Activated CD4-positive, CD25-positive, alpha-beta regulatory T cell treated with anti-CD3 and anti-CD28 coated beads, Interleukin-2, amount 50 U/mL, for 16 hours (primary cell): ENCODE results near the gene PSMD9.
"Not testable (repeated sequence)": the region's sequence is repeated elsewhere in the genome, so short reads cannot be mapped to it uniquely, and the experiment has no call there.

Source experiments
- DNase-seq: peaks from one replicate; pipeline ENCODE4 v3.0.0-alpha.2; 2020; ENCODE audit warnings: low read depth, low spot score

PSMD9 gene, protein sequence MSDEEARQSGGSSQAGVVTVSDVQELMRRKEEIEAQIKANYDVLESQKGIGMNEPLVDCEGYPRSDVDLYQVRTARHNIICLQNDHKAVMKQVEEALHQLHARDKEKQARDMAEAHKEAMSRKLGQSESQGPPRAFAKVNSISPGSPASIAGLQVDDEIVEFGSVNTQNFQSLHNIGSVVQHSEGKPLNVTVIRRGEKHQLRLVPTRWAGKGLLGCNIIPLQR

DNA sequence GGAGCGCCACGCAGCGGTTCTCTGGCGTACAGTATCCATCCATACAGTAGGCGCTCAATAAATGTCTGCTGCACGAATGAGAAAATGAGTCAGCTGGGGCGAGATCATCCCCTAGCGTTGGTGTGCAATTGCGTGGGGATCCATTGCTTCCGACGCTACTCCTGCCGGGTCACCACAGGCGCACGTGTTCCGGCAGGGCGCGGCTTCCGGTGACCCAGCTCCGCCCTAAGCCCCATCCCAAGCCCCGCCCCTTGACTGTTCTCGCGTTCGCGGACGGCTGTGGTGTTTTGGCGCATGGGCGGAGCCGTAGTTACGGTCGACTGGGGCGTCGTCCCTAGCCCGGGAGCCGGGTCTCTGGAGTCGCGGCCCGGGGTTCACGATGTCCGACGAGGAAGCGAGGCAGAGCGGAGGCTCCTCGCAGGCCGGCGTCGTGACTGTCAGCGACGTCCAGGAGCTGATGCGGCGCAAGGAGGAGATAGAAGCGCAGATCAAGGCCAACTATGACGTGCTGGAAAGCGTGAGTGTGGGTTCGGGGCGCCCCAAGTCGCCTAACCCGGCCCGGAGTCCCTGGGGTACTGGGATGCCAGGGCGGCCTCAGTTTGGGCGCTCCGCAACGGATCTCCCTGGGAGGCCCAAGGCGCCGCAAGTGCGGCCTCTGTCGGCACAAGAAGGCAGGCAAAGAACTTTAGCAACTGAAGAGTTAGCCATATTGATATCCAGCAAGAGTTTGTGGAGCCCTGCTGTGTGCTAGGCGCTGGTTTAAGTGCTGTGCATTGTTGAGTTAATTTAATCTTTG is at the start of gene PSMD9:
PSMD9 (plus strand) TSS at position 313 of the 796 bp plus-strand sequence; CDS start at position 380, 67 bp downstream.
- DNase-seq, result peak; percentile 96

DNA sequence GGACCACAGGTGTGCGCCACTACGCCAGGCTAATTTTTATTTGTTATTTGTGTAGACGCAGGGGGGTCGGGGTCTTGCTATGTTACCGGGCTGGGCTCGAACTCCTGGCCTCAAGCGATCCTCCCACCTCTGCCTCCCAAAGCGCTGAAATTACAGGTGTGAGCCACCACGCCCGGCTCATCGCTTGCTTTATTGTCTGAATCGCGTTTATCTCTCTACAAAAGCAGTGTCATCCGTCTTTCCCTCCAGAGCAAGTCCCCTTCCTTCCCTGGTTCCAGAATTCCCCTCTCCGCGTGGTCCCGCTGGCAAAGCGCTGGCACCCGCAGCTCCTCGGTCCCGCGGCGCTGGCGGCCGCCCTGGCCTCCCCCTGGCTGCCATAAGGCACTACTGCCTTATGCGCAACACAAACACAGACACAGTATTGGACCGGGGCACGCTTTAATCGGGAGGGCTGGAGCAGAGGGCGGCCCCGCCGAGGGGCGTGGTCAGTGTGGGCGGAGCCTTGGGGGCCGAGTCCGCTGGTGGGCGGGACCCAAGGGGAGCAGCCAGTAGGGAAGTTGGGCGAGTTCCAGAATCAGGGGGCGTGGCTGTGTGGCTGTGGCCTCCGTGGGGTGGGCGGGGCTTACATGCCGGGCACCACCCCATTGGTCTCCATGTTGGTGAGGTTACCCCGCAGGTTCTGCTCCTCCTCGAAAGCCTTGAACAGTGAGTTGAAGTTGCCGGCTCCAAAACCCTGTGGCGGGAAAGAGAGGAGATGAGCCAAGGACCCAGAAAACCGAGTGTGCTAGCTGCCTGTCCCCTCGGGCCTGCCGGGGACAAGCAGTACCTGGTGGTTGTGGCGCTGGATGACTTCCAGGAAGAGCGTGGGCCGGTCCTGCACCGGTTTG is 49.2 kb upstream of the PSMD9 start:
- peak; percentile 96 for DNase-seq

DNA sequence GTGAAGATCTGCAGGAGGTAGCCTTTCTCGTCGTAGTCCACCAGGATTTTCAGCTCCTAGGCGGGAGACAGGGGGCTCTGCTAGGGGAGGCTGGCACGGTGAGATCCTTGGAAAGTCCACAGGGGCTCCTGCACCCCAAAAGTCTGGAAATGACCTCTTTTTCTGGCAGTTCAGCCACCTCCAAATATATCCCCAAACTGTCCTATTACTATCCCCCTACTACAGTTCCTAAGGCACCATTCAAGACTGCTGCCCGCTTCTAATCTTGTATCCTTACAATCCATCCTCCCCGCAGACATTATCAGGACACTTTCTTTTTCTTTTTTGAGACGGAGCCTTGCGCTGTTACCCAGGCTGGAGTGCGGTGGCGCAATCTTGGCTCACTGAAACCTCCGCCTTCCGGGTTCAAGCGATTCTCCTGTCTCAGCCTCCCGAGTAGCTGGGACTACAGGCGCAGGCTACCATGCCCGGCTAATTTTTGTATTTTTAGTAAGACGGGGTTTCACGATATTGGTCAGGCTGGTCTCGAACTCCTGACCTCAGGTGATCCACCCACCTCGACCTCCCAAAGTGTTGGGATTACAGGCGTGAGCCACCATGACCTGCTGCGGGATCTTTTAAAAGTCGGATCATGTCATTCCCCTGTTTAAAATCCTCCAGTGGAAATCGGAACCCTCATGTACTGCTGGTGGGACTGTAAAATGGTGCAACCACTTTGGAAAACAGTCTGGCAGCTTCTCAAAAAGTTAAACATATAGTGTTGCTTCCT is 48.4 kb upstream of the PSMD9 start:
- DNase-seq, result no peak

DNA sequence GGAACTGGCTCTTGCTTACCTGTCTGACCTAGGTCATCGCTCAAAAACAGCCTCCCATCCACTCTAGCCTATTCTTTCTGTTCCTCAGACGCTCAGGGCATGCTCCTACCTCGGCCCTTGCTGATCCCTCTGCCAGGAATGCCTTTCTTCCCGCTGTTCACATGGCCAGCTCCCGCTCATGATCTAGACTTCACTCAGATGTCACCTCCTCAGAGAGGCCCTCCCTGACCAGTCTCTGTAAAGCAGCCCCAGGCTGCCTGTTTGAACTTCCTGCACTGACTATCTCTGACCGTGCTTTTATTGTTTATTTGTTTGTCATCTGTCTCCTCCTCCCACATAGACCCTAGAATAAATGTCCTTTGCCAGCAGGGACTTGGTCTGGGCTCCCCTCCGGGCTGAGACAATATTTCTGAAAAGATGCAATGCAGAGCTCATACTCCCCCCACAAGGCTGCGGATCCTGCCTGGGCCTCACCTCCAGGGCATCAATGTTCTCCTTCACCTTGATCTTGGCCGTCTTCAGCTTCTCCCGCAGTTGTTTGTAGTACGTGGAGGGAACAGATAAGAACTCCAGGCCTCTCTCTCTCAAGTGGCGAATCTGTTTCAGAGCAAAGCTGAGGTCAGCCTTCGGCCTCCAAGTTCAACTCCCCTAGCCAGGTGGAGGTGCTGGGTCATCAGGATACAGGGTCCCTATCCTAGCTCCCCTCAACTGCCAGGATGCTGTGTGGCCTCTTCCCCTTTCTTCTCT is 45.2 kb upstream of the PSMD9 start:
- DNase-seq, result no peak

- no peak for DNase-seq
Observed at GRCh38 chr12:121845701-121846100, 42.9 kb upstream of the PSMD9 start.

DNA sequence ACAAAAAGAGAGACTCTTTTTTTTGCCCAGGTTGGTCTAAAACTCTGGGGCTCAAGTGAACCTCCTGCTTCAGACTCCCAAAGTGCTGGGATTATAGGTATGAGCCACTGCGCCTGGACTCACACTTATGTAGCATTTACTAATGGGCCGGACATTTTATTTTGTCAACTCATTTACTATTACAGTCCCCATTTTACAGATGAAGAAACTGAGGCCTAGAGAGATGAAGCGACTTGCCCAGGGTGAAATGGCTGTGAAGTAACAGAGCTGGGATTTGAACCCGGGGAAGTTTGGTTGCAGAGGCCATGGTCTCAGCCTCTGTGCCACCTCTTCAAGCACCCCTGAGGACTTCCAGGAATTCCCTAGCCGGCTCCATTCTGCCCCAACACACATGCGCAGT is 39.4 kb upstream of the PSMD9 start:
- no peak for DNase-seq

DNA sequence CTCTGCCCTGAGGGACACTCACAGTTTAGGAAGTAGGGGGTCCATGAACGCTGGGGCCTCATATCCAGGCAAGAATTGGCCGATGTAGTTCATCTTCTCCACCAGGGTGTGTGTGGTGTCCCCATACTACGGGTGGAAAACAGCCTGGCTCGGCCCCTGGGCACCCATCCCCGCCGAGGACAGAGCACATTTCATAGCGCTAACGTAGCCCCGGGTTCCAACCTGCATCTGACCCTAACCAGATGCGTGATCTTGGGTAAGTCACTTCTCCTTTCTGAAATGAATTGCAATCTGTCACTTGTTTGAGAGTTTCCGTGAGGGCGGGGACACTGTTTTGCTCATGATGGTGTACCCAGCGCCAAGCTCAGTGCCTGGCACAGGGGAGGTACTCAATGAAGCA is 38.9 kb upstream of the PSMD9 start:
- DNase-seq, result no peak

- DNase-seq, result not testable (repeated sequence)
Observed at GRCh38 chr12:121852392-121852791, 36.2 kb upstream of the PSMD9 start.

GRCh38 chr12:121857322-121858246 is 31.0 kb upstream of the PSMD9 start:
- DNase-seq, result no peak

DNA sequence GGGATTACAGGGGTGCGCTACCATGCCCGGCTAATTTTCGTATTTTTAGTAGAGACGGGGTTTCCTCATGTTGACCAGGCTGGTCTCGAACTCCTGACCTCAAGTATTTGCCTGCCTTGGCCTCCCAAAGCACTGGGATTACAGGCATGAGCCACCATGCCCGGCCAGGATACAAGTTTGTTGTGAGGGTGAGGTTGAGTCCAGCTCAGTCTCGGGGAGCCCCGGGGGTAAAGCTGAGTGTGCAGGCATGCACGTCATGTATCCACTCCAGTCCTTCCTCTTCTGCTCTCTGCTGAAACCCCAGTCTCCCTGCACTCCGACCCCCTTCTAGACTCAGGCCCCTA is 30.3 kb upstream of the PSMD9 start:
- DNase-seq, result no peak

GRCh38 chr12:121858662-121859572 is 29.7 kb upstream of the PSMD9 start, which contains the start of gene HPD:
Gene HPD (minus strand): TSS chr12:121858859. CDS start chr12:121858823, 36 bp downstream.
- DNase-seq, result no peak

DNA sequence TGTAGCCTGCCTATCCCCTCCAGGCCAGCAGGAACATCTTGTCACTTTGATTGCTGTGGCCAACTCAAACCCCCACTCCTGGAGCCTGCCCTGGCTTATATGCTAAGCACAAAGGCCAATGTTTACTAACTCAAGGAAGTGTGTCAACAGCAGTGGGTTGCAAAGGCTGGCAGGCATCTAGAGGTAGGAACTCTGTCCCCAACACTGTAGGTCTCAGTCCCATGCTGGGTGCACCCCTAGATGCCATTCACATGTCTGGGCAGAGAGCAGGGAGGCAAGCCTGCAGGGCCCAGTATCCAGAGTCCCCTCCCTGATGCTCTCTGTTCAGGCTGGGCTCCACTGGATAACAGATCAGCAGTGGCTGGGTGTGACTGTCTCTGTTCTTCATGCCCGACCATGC is 28.3 kb upstream of the PSMD9 start:
- no peak for DNase-seq

DNA sequence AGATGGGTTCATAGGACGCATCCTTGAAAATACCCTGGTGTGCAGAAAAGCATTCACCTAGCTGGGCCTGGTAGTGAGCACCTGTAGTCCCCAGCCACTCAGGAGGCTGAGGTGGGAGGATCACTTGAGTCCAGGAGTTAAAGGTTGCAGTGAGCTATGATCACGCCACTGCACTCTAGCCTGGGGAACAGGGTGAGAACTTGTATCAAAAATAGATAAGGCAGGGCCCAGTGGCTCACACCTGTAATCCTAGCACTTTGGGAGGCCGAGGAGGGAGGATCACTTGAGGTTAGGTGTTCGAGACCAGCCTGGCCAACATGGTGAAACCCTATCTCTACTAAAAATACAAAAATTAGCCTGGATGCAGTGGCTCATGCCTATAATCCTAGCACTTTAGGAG is 27.9 kb upstream of the PSMD9 start:
- DNase-seq, result not testable (repeated sequence)

DNA sequence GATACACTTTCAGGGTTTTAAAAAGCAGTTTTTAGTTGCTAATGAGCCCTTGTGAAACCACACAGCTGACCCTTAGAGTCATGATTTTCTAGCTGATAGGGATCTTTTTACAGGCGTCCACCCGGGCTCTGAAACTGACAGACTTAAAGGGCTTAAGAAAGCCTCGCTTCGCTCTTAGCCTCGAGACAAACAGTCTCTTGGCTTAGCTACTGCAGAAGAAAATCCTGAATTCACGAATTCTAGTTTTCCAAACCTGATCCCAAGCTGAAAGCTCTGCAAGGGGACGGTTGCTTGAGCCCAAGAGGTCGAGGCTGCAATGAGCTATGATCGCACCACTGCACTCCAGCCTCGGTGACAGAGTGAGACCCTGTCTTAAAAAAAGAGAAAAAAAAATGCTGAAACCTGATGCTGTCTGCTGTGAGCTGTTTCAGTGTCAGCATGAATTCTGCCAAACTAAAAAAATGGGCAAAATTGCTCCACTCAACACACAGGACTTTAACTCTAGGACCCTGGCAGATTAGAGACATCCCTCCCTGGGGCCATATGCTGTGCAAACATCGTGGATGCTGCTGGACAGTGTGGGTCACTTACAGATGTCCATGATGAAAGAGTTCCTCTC is 26.8 kb upstream of the PSMD9 start:
- no peak for DNase-seq

- no peak for DNase-seq
Observed at GRCh38 chr12:121866331-121866730, 22.3 kb upstream of the PSMD9 start.

DNA sequence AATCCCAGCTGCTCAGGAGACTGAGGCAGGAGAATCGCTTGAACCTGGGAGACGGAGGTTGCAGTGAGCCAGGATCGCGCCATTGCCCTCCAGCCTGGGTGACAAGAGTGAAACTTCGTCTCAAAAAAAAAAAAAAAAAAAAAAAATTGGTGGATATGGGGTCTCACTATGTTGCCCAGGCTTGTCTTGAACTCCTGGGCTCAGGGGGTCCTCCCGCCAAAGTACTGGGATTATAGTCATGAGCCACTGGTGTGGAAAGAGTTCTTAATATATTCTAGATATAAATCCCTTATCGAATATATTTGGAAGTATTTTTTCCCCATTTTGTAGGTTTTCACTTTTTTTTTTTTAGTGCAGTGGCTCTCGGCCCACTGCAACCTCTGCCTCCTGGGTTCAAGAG is 19.4 kb upstream of the PSMD9 start:
- DNase-seq, result not testable (repeated sequence)

GRCh38 chr12:121871467-121871866 is 17.1 kb upstream of the PSMD9 start:
- DNase-seq, result no peak

GRCh38 chr12:121872546-121873215 is 15.9 kb upstream of the PSMD9 start:
- no peak for DNase-seq
